Urothelium cell line (cell line): Measurements from ENCODE around the gene EXOC4.

Experiments
- DNase-seq: peaks from one replicate; pipeline ENCODE4 v3.0.0; 2011; ENCODE audit warnings: low spot score, mixed read lengths
- FAIRE-seq: peaks from 2 replicates; lab custom pipeline; 2011; peaks lifted over from hg19 to GRCh38; lab: Jason Lieb, UNC

The EXOC4 gene

DNA sequence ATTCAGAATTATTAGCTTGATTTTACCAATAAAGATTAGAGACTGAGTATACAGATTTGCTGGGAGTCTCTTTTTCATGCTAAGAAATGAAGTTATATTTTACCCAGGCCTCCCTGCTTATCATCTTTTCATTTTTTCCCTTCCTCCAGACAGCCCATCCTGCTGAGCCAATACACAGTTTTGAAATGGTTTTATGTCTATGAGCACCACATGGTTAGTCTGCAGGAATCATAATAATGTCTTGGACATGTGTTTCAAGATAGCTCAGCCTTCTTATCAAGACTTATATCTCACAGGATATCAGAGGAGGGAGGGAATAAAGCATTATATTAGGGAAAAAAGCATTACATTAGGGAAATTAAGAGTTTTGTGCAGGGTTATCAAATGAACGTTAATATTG lies 157.1 kb downstream of the EXOC4 start:
- FAIRE-seq (no peak), DNase-seq (no peak)

- FAIRE-seq (no peak), DNase-seq (no peak)
Observed at GRCh38 chr7:133411395-133411794, 158.5 kb downstream of the EXOC4 start.

GRCh38 chr7:133412942-133413341 lies 160.1 kb downstream of the EXOC4 start:
- DNase-seq, result no peak

GRCh38 chr7:133419041-133419440 lies 166.2 kb downstream of the EXOC4 start:
- FAIRE-seq (no peak), DNase-seq (no peak)

More at GRCh38 chr7:133412942-133413341, 160.1 kb downstream of the EXOC4 start:
- FAIRE-seq, result no peak

DNA sequence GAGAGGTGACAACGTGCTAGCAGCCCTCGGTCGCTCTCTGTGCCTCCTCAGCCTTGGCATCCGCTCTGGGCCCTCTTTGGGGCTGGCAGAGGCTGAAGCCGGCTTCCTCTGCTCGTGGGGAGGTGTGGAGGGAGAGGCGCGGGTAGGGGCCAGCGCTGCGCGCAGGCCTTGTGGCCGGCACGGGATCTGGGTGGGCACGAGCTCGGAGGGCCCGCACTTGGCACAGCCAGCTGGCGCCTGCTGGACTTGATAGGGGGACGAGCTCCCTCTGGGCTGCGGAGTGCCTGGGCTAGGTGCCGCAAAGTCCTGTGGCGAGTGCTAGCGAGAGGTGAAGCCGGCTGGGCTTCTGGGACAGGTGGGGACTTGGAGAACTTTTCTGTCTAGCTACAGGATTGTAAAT lies 170.7 kb downstream of the EXOC4 start:
- no peak for DNase-seq
- FAIRE-seq, result no peak

- no peak for DNase-seq
- FAIRE-seq, result no peak
Observed at GRCh38 chr7:133428326-133428725, 175.4 kb downstream of the EXOC4 start.

- DNase-seq (no peak), FAIRE-seq (no peak)
Observed at GRCh38 chr7:133428876-133429275, 176.0 kb downstream of the EXOC4 start.

DNA sequence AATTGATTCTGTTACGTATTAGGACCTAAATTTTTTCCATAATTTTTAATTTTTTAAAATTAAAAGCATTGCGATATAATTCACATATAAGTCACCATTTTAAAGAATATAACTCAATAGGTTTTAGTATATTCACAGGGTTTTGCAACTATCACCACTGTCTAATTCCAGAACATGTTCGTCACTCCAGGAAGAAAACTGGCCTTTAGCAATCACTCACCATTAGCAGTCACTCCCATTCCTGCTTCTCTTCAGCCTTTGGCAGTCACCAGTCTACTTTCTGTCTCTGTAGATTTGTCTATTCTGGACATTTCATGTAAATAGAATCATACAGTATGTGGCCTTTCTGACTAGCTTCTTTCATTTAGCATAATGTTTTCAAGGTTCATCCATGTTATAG lies 176.5 kb downstream of the EXOC4 start:
- FAIRE-seq (no peak), DNase-seq (no peak)

DNA sequence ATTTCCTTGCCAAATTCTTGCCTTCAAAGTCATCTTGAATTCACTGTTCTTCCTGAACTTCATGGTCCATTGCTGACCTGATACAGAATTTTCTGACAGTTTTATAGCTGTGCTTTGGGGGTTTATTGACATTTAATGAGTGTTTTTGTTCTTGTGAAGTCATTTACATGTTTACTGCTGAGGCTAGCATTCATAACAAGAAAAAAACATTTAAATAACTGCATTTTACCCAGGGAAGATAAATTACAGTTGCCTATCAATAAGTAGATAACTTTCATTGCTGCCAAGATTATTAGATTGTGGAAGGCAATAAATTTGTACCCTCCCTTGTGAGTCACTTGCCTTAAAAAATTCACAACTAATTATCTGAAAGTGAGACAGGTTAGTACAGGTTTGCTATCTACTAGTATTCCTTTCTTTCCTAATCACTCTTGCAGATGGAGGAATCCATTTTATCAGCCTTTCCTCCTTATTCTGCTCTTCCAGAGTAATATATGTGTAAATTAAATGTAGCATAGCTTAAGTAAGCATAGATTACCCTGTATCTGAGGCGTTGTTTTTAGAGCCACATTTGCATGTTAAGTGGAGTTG lies 178.4 kb downstream of the EXOC4 start:
- DNase-seq (no peak), FAIRE-seq (no peak)

GRCh38 chr7:133433165-133433812 lies 180.4 kb downstream of the EXOC4 start:
- no peak for FAIRE-seq

DNA sequence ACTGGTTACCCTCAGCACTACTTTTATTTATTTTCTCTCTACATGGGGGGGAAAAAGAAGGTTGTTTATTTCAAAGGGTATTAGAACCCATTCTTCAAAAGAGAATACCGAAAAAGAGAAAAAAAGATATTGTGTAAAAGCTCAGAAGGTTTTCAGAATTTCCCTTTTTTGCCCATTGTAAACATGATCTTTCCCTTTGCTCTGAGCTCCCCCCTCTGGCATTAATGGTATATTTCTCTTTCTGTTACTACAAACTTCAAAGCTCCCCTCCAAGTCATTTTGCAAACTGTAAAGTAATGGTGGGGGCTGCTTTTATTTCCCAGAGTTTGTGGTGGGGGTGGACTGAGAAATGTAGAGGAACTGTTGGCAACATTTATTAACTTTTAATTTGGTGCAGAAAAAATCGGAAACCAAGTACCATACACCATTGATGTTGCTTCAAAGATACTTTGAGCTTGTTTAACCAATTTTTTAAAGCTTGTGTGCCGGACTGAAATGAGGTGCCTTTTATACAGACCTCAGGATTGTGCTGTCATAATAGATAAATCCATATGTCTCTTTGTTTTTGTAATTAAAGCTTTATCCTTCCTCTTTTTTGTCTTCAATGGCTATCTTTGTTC lies 181.5 kb downstream of the EXOC4 start:
- DNase-seq (peak; percentile 1), FAIRE-seq (no peak)

More at GRCh38 chr7:133433165-133433812, 180.4 kb downstream of the EXOC4 start:
- no peak for DNase-seq

DNA sequence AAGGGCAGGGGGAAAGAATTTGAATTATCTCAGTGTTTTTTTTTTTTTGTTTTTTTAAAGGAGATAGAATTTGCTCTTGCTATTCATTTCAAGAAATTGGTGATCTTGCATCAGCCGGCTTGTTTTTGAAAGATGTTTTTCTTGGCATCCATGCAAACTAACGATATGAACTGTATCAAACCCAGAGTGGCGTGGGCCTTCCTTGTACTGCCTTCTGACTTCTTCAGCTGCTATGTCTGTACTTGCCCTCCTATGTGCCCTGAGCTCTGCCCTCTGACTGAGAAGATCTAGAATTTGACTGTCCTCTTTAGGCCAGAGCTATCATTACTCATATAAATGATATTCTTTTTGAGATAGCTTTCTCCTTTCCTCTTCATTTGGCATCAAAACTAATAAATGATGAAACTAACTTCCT lies 183.1 kb downstream of the EXOC4 start:
- FAIRE-seq (no peak), DNase-seq (no peak)

- FAIRE-seq (no peak), DNase-seq (no peak)
Observed at GRCh38 chr7:133437544-133437943, 184.7 kb downstream of the EXOC4 start.

GRCh38 chr7:133442818-133443217 lies 189.9 kb downstream of the EXOC4 start:
- no peak for FAIRE-seq

DNA sequence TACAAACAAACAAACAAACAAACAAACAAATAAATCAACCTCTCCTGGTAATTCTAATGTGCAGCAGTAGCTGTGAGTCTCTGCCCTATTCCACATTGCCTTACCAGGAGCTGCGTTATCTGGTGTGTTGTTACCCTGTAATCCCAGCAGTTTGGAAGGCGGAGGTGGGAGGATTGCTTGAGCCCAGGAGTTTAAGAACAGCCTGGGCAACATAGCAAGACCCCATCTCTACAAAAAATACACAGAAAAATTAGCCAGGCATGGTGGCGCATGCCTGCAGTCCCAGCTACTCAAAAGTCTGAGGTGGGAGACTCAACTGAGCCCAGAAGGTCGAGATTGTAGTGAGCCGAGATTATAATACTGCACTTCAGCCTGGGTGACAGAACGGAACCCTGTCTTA lies 192.7 kb downstream of the EXOC4 start:
- DNase-seq, result no peak
- no peak for FAIRE-seq

More at GRCh38 chr7:133442818-133443217, 189.9 kb downstream of the EXOC4 start:
- DNase-seq, result no peak

DNA sequence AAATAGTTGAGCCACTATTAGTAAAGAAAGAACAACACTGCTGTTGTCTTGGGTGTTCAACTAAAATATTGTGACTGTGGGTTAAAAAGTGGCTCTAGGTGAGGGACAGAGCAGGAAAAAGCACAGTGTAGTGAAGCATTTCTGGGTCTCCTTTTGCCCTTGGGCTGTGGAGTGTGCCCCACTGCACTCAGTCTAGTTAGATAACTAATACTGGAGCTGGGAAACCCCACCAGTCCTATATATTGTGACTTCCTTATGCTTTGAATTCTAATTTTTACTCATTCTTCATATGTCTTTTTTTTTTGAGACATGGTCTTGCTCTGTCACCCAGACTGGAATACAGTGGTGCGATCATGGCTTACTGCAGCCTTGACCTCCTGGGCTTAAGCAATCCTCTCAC lies 195.1 kb downstream of the EXOC4 start:
- DNase-seq (no peak), FAIRE-seq (no peak)

GRCh38 chr7:133452577-133452976 lies 199.7 kb downstream of the EXOC4 start:
- no peak for FAIRE-seq
- no peak for DNase-seq

DNA sequence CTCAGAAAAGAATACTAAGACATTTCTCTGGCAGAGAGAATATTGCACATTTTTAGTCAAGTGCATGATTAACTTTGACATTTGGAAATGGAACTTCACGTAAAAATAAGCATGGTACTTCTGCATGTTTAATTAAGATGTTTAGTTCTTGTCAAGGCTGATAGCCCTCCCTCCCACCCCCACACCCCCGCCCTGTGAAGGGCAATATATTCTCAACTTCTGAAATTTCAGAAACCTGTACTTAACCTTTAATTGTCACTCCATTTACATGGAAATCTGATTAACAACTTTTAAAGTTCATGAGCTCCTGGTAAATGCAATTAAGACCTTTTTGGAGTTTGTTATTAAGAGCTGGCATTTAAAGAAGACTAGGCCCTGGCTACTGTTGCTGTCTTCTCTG lies 205.8 kb downstream of the EXOC4 start:
- FAIRE-seq (no peak), DNase-seq (no peak)

DNA sequence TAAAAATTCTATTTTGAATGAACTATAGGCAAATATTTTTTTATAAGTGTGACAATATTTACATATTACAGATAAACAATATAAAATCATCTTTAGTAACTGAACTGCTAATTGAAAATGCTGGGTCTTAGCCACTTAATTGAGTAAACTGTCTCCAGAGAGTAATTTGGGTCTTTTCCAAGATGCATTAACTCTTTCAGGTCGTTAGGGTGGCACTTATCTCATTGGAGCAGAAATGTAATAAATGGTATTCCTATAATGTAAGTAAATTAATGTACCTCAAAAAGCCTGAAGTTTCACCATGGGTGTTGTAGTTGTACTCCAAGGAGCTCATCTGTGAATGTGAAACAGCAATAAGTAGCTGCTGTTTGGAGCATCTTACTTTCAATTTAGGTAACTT lies 208.5 kb downstream of the EXOC4 start:
- FAIRE-seq, result no peak
- no peak for DNase-seq

DNA sequence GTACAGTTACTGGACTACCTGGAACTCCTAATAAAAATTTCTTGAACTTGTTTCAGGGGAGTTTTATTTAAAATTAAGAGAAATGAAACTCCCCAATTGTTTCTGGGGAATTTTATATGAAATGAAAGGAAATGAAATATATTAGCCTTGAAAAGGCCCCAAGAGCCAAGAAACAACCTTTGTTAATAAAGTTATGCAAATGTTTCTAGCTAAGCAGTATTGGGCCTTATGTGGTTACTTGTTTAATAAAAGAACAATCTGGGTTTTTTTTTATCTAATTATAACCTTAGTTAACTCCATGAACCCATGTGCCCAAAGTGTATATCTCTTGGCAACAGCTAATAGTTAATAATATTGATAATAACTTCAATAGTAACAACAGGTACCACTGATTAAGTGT lies 222.8 kb downstream of the EXOC4 start:
- DNase-seq, result no peak
- FAIRE-seq, result no peak

- no peak for DNase-seq
- FAIRE-seq, result no peak
Observed at GRCh38 chr7:133477791-133478190, 224.9 kb downstream of the EXOC4 start.

GRCh38 chr7:133478591-133479135 lies 225.8 kb downstream of the EXOC4 start:
- FAIRE-seq (no peak), DNase-seq (no peak)
